Stimulated activated CD4-positive, alpha-beta T cell treated with anti-CD3 and anti-CD28 coated beads, TNF-alpha, amount 100 ng/mL, for 24 hours (primary cell): ENCODE data around the gene PCID2.
"Not testable (repeated sequence)": the region's sequence is repeated elsewhere in the genome, so short reads cannot be mapped to it uniquely, and the experiment has no call there.

Experiments used
- DNase-seq, 3 experiments: peaks; one replicate each; pipeline ENCODE4 v3.0.0-alpha.2; 2020; ENCODE audit warnings: low read depth in 3 of 3

The PCID2 gene

GRCh38 chr13:113166266-113166665, 42.2 kb downstream of the PCID2 start:
- no peak for DNase-seq

- no peak for DNase-seq
Measured at GRCh38 chr13:113164492-113164891, 44.0 kb downstream of the PCID2 start.

DNA sequence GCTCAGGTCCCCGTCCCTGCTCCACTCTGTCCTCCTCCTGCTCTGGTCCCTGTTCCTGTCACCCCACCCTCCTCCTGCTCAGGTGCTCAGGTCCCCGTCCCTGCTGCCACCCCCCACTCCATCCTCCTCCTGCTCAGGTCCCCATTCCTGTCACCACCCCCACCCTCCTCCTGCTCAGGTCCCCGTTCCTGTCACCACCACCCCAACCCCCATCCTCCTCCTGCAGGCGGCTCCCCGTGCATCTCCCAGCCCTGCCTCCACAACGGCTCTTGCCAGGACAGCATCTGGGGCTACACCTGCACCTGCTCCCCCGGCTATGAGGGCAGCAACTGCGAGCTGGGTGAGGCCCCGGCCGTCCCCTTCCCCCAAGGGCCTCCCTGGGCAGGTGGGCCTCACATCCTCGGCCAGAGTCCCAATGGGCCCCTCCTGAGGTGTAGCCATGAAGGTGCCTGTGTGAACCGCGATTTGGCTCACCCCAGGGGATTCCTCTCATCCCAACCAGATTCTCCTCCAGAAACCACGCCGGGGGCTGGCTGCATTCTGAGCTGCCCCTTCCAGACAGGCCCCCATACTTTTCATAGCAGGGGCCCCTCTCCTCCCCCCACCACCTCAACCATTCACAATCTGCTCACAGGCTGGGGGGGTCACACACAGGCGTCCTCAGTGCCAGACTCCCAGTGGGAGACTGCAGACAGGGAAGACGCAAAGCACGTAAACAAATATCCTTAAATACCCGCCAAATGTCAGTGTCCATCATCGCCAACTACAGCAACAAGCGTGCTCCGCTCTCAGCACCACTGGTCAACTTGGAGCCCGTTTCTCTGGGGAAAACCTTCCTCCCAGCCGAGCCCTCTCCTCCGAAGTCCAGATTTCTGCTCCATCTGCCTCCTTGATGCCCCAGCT, 45.4 kb downstream of the PCID2 start:
- no peak for DNase-seq

- not testable (repeated sequence) for DNase-seq
Measured at GRCh38 chr13:113161975-113162374, 46.5 kb downstream of the PCID2 start.

GRCh38 chr13:113161433-113161832, 47.0 kb downstream of the PCID2 start:
- no peak for DNase-seq

- no peak for DNase-seq
Measured at GRCh38 chr13:113160983-113161382, 47.5 kb downstream of the PCID2 start.

DNA sequence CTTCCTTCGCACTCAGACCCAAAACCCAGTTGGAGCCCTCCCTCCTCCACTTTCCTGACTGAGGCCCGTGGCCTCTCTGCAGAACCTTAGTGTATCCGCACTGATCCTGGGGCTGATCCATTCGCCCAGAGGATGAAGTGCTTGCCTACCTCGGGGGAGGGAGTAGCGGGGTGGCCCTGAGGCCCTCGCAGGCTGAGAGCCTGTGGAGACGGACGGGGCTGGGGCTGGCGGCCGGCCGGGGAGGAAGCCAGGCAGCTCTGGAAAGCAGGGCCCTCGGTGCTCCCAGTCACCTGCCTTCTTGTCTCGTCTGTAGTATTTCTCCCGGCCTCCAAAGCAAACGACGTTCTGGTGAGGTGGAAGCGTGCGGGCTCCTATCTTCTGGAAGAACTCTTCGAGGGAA, 48.8 kb downstream of the PCID2 start:
- DNase-seq = no peak

DNA sequence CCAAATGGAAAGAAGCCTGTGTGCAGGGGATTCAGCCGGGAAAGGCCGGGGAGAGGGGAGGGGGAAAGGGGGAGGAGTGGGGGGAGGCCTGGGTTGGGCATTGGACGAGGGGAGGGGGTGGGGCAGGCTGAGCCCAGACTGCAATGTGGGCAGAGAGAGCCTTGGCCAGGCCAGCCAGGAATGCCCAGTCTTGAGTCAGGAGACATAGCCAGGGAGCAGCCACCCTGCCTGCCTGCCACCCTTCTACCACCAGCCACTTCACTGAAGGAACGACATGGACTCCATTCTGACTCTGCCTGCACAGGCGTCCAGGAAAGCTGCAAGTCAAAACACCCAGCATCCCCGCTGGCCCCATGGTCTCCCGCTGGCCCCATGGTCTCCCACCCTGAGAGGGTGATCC, 49.5 kb downstream of the PCID2 start:
- DNase-seq = no peak

GRCh38 chr13:113157929-113158747, 50.3 kb downstream of the PCID2 start, which contains the start of gene PROZ:
Gene PROZ, plus strand, starts transcription at chr13:113158648. Its CDS starts 13 bp downstream, at chr13:113158661.
- DNase-seq = no peak

GRCh38 chr13:113157206-113157928, 51.1 kb downstream of the PCID2 start:
- no peak for DNase-seq

GRCh38 chr13:113155982-113156655, 52.4 kb downstream of the PCID2 start:
- DNase-seq = no peak

DNA sequence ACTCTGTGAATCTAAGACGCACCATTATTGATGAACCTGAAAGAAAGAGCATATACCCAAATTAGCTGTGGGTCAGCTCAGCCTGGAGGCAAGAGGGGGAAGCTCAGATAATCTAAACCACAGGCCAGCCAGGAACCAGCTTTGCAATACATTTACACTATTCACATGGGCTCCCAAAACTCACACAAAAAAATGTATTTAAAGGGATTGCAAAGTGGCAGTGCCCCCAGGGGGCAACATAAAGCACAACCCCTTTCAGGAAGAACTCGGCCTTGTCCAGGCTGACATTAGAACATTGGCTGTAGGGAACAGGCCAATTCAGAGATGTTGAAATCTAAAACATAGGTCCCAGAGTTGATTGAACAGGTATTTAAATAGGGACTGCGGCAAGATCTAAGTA, 53.3 kb downstream of the PCID2 start:
- no peak for DNase-seq

DNA sequence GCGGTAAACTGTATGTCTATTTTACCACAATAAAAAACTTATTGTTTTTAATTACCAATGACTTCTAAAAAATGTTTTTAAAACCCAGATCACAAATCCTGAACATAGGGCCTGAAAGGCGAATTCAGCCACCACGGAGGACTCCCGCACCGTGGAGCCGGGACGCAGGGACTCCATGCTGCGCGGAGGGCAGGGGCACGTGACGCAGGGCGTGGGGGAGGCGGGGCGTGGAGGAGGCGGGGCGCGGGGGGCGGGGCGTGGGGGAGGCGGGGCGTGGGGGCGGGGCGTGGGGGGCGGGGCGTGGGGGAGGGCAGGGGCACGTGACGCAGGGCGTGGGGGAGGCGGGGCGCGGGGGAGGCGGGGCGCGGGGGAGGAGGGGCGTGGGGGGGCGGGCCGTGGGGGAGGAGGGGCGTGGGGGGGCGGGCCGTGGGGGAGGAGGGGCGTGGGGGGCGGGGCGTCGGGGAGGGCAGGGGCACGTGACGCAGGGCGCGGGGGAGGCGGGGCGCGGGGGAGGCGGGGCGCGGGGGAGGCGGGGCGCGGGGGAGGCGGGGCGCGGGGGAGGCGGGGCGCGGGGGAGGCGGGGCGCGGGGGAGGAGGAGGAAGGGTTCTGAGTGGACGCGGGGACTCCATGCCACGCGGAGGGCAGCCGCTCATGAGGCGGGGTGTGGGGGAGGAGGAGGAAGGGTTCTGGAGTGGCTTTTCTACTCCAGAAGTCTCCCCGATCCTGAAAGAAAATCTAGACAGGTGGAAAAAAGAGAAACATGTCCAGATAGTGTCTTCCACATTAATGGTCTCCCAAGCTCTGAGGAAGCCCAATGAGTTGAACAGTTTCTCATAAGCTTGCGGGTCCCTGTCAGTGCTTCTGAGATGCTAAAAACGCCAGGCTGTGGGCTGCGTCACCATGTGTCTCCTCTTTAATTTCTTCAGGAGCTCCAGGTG, 54.4 kb downstream of the PCID2 start:
- peak; percentile 43 to 51 (median 50) for DNase-seq

- no peak for DNase-seq
Measured at GRCh38 chr13:113152984-113153809, 55.3 kb downstream of the PCID2 start.

- DNase-seq = no peak
Measured at GRCh38 chr13:113152691-113152983, 55.8 kb downstream of the PCID2 start.

- no peak for DNase-seq
Measured at GRCh38 chr13:113151745-113152690, 56.5 kb downstream of the PCID2 start.

DNA sequence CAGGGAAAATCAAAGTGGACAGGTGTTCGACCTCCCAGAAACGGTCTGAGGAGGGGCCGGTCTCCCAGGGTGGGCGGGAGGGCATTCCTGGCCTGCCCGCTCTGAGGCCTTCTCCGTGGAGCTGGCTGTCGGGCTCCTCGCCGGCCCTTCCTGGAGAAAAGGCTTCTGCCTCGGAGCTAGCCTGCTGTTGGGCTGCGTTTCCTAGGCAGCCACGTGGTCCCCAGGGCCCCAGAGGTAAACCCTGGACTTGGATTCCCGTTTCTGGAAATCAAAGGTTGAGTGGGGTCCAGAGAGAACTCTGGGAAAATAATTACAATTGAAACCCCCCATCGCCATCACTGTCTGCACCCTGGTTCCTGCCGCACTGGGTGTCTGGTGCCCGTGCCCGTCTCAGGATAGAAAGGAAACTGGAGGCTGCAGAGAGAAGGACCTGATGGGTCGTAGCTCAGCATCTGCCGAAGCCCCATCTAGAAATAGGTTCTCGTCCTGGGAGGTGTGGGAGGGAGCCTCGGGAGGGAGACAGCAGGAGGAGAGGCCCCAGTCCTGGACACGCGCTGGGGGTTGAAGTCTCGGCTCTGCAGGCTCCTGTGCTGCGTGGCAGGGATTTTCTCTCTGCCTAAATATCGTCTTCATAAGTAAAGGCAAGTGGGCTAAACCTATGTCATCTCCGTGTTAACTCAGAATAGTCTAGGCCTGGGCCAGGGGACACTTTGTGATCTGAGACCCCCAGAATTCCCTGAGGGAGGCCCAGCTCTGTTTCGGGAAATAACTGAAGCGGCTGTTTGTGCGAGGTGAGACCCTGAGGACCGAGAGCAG, 57.7 kb downstream of the PCID2 start:
- DNase-seq = no peak
